ENCODE data around the gene UBTF.

Gene UBTF

DNA sequence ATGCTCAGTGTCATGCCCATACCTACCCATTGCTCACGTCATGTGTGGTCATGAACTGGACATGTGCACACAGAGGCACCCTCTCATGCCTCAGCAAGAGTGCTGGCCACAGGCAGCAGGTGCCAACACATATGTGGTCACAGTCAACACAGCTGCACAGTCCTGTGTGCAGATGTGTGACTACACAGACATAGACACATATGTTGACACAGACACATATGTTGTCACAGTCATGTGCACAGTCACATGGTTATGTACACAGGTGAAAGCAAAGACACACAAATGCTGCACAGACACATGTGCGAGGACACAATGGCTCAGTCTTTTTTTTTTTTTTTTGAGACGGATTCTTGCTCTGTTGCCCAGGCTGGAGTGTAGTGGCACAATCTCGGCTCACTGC, 37.2 kb upstream of the UBTF start:
- Histone ChIP-seq H3K9me3 (ENCODE audit: severe bottlenecking) (no peaks in the 10 kb centered on the region), H3K36me3 (no peaks in the 10 kb centered on the region), H3K4me3 (ENCODE audit: low read depth, low read length) (no peak overlapping the region), H3K27me3 (ENCODE audit: insufficient read depth, low read depth, severe bottlenecking) (no peaks in the 10 kb centered on the region), H3K27ac (no peak overlapping the region)
- TF ChIP-seq, protein P1, sequence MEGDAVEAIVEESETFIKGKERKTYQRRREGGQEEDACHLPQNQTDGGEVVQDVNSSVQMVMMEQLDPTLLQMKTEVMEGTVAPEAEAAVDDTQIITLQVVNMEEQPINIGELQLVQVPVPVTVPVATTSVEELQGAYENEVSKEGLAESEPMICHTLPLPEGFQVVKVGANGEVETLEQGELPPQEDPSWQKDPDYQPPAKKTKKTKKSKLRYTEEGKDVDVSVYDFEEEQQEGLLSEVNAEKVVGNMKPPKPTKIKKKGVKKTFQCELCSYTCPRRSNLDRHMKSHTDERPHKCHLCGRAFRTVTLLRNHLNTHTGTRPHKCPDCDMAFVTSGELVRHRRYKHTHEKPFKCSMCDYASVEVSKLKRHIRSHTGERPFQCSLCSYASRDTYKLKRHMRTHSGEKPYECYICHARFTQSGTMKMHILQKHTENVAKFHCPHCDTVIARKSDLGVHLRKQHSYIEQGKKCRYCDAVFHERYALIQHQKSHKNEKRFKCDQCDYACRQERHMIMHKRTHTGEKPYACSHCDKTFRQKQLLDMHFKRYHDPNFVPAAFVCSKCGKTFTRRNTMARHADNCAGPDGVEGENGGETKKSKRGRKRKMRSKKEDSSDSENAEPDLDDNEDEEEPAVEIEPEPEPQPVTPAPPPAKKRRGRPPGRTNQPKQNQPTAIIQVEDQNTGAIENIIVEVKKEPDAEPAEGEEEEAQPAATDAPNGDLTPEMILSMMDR (IDR thresholded peaks at IDR 0.05; ENCODE audit: low read depth, low read length): no peak
- DNase-seq: no peak

DNA sequence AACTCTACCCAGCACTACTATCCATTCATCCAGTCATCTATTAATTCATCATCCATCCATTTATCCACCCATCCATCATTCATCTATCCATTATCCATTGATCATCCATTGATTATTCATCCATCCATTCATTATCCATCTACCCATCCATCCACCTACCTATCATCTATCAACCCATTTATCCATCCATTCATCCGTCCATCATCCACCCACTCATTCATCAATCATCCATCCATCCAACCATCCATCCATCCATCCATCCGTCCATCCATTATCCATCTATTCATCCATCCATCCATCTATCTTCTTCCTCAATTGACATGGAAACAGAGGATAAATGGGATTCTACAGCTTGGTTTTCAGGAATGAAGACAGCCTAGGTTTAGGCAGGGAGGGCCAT, 36.4 kb upstream of the UBTF start:
- Histone ChIP-seq H3K27ac (no peak overlapping the region), H3K36me3 (no peaks in the 10 kb centered on the region), H3K4me3 (ENCODE audit: low read depth, low read length) (no peak overlapping the region), H3K9me3 (ENCODE audit: severe bottlenecking) (no peaks in the 10 kb centered on the region), H3K27me3 (ENCODE audit: insufficient read depth, low read depth, severe bottlenecking) (no peaks in the 10 kb centered on the region)
- DNase-seq: no peak
- TF ChIP-seq, protein P1 (IDR thresholded peaks at IDR 0.05; ENCODE audit: low read depth, low read length): no peak

DNA sequence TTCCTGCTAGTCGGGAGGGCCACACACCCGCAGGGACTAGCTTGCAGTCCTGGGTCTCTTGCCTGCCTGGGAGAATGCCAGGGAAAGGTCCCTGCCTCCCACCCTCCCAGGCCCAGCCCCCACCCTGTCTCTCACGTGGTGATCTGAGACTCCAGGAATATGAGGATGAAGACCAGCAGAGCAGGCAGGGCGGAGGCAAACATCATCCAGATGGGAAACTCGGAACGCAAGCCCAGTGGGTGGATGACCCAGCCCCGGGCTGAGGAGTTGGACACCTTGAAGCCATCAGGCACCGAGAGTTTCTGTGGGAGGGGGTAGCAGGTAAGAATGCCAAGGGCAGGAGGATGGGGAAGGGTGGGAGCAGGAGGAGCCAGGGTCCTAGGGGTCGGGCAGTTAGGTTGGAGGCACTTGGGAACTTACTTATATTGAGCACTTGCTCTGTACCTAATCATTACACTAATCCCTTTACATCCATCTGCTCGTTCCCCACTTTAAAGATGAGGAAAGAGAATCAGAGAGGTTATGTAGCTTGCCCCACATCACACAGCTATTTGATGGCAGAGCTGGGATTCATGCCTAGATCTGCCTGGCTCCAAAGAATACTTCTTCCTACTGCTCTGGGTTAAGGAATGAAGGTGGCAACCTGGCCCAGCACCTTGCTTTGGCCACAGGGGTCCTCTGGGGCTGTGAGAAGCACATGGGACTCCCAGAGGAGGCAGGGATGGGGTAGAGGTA, 35.1 kb upstream of the UBTF start:
- DNase-seq: no peak

GRCh38 chr17:44253006-44253405, 33.5 kb upstream of the UBTF start:
- Histone ChIP-seq H3K36me3 (no peaks in the 10 kb centered on the region), H3K27me3 (ENCODE audit: insufficient read depth, low read depth, severe bottlenecking) (no peaks in the 10 kb centered on the region), H3K9me3 (ENCODE audit: severe bottlenecking) (no peaks in the 10 kb centered on the region), H3K4me3 (ENCODE audit: low read depth, low read length) (no peak overlapping the region), H3K27ac (no peak overlapping the region)
- TF ChIP-seq, protein P1 (IDR thresholded peaks at IDR 0.05; ENCODE audit: low read depth, low read length): no peak
- no peak for DNase-seq

More for the DNA sequence above, 35.1 kb upstream of the UBTF start:
- no peaks in the 10 kb centered on the region for H3K36me3 ChIP-seq
- H3K4me3 ChIP-seq (ENCODE audit: low read depth, low read length): no peak overlapping the region
- H3K27me3 ChIP-seq (ENCODE audit: insufficient read depth, low read depth, severe bottlenecking): no peaks in the 10 kb centered on the region
- no peak overlapping the region for H3K27ac ChIP-seq
- TF ChIP-seq, protein P1 (IDR thresholded peaks at IDR 0.05; ENCODE audit: low read depth, low read length): no peak
- H3K9me3 ChIP-seq (ENCODE audit: severe bottlenecking): no peaks in the 10 kb centered on the region

DNA sequence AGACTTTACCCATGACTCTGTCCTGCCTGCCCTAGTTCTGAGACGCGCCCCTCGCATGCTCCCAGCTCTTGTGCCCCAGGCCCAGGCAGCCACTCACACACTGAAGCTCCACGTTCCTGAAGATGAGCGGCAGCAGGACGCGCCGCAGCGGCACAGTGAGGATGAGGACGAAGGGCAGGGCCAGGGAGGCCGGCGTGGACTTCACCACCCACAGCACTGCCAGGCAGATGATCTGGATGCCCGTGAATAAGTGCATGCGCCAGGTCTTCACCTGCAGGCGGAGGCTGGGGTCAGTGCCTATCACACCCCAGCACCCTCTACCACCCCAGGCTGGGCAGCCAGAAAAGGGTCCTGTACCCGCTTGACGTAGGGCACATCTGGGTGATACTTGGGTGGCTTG, 31.6 kb upstream of the UBTF start:
- Histone ChIP-seq H3K9me3 (ENCODE audit: severe bottlenecking) (no peaks in the 10 kb centered on the region), H3K27me3 (ENCODE audit: insufficient read depth, low read depth, severe bottlenecking) (no peaks in the 10 kb centered on the region), H3K4me3 (ENCODE audit: low read depth, low read length) (no peak overlapping the region), H3K36me3 (no peaks in the 10 kb centered on the region), H3K27ac (no peak overlapping the region)
- TF ChIP-seq, protein P1 (IDR thresholded peaks at IDR 0.05; ENCODE audit: low read depth, low read length): no peak
- no peak for DNase-seq
